NCI-H1092 (cell line): Measurements from ENCODE around the gene ABTB2.

Experiments used
- DNase-seq: peaks from one replicate; lab custom pipeline; 2025; lab: John Stamatoyannopoulos, UW

Gene ABTB2

GRCh38 chr11:34166806-34167740 is 190.7 kb downstream of the ABTB2 start:
- no peak for DNase-seq

- no peak for DNase-seq
Measured at GRCh38 chr11:34165786-34166555, 191.8 kb downstream of the ABTB2 start.

- DNase-seq = no peak
Measured at GRCh38 chr11:34165121-34165520, 192.7 kb downstream of the ABTB2 start.

GRCh38 chr11:34162856-34163255 is 195.0 kb downstream of the ABTB2 start:
- no peak for DNase-seq

- DNase-seq = no peak
Measured at GRCh38 chr11:34162493-34162820, 195.4 kb downstream of the ABTB2 start.

- DNase-seq = no peak
Measured at GRCh38 chr11:34161812-34162492, 195.9 kb downstream of the ABTB2 start.

- DNase-seq = no peak
Measured at GRCh38 chr11:34161361-34161760, 196.4 kb downstream of the ABTB2 start.

GRCh38 chr11:34160791-34161190 is 197.0 kb downstream of the ABTB2 start:
- DNase-seq = no peak

GRCh38 chr11:34160049-34160721 is 197.6 kb downstream of the ABTB2 start:
- DNase-seq = peak; percentile 84

GRCh38 chr11:34158661-34159060 is 199.1 kb downstream of the ABTB2 start:
- no peak for DNase-seq

GRCh38 chr11:34157163-34157562 is 200.6 kb downstream of the ABTB2 start:
- no peak for DNase-seq

GRCh38 chr11:34155757-34156062 is 202.1 kb downstream of the ABTB2 start:
- no peak for DNase-seq

GRCh38 chr11:34155057-34155756 is 202.6 kb downstream of the ABTB2 start:
- no peak for DNase-seq

- no peak for DNase-seq
Measured at GRCh38 chr11:34154059-34154875, 203.5 kb downstream of the ABTB2 start.

GRCh38 chr11:34151916-34152845 is 205.6 kb downstream of the ABTB2 start:
- no peak for DNase-seq

GRCh38 chr11:34151166-34151565 is 206.6 kb downstream of the ABTB2 start:
- DNase-seq = no peak

GRCh38 chr11:34150494-34151151 is 207.2 kb downstream of the ABTB2 start:
- no peak for DNase-seq

GRCh38 chr11:34149786-34150185 is 208.0 kb downstream of the ABTB2 start:
- DNase-seq = no peak

GRCh38 chr11:34149274-34149673 is 208.5 kb downstream of the ABTB2 start:
- no peak for DNase-seq
